ENCODE measurements around the gene ZBTB5.

The ZBTB5 gene

GRCh38 chr9:37501957-37502596 lies 36.8 kb upstream of the ZBTB5 start:
- Histone ChIP-seq H3K27me3 (no peaks in the 10 kb centered on the region), H3K4me3 (ENCODE audit: low read depth, low read length) (no peak overlapping the region), H3K36me3 (peaks cover 76% of the 10 kb centered on the region), H3K4me1 (no peaks in the 10 kb centered on the region), H3K9me3 (no peaks in the 10 kb centered on the region)
- TF ChIP-seq, protein P1, sequence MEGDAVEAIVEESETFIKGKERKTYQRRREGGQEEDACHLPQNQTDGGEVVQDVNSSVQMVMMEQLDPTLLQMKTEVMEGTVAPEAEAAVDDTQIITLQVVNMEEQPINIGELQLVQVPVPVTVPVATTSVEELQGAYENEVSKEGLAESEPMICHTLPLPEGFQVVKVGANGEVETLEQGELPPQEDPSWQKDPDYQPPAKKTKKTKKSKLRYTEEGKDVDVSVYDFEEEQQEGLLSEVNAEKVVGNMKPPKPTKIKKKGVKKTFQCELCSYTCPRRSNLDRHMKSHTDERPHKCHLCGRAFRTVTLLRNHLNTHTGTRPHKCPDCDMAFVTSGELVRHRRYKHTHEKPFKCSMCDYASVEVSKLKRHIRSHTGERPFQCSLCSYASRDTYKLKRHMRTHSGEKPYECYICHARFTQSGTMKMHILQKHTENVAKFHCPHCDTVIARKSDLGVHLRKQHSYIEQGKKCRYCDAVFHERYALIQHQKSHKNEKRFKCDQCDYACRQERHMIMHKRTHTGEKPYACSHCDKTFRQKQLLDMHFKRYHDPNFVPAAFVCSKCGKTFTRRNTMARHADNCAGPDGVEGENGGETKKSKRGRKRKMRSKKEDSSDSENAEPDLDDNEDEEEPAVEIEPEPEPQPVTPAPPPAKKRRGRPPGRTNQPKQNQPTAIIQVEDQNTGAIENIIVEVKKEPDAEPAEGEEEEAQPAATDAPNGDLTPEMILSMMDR (IDR thresholded peaks at IDR 0.05; ENCODE audit: low read depth, low read length) = no peak
- no peak for DNase-seq

- TF ChIP-seq, protein P1 (IDR thresholded peaks at IDR 0.05; ENCODE audit: low read depth, low read length) = no peak
- peaks cover 80% of the 10 kb centered on the region for H3K36me3 ChIP-seq
- no peak overlapping the region for H3K4me3 ChIP-seq (ENCODE audit: low read depth, low read length)
- no peak for DNase-seq
- H3K9me3 ChIP-seq = no peaks in the 10 kb centered on the region
- H3K27me3 ChIP-seq = no peaks in the 10 kb centered on the region
- no peaks in the 10 kb centered on the region for H3K4me1 ChIP-seq
These were observed 34.0 kb upstream of the ZBTB5 start for GRCh38 chr9:37499297-37499696.

DNA sequence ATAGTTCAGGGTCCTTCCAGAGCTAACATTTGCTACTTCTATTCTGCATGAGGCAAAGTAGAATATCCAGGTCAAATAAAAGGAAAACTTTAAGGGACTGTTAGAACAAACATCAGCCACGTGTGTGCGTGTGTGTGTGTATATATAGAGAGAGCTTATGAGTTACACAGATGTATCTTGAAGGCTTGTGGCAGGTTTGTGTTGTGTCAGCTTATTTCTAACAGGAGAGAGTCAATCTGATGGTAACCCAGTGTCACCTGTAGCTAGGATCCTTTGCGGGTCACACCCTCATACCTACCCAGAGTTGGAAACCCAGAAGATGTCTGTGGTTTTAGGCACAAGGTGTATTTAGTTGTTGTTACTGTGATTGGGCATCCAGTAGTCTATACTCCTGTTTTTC lies 33.2 kb upstream of the ZBTB5 start:
- H3K36me3 ChIP-seq = peaks cover 84% of the 10 kb centered on the region
- no peaks in the 10 kb centered on the region for H3K9me3 ChIP-seq
- no peak overlapping the region for H3K4me3 ChIP-seq (ENCODE audit: low read depth, low read length)
- no peaks in the 10 kb centered on the region for H3K27me3 ChIP-seq
- no peaks in the 10 kb centered on the region for H3K4me1 ChIP-seq
- no peak for DNase-seq
- TF ChIP-seq, protein P1 (IDR thresholded peaks at IDR 0.05; ENCODE audit: low read depth, low read length) = no peak

- DNase-seq = no peak
- H3K36me3 ChIP-seq = peaks cover 83% of the 10 kb centered on the region
- TF ChIP-seq, protein P1 (IDR thresholded peaks at IDR 0.05; ENCODE audit: low read depth, low read length) = no peak
- no peaks in the 10 kb centered on the region for H3K4me1 ChIP-seq
- no peaks in the 10 kb centered on the region for H3K9me3 ChIP-seq
- H3K27me3 ChIP-seq = no peaks in the 10 kb centered on the region
- H3K4me3 ChIP-seq (ENCODE audit: low read depth, low read length) = no peak overlapping the region
These were observed 32.1 kb upstream of the ZBTB5 start for GRCh38 chr9:37497320-37497719.

DNA sequence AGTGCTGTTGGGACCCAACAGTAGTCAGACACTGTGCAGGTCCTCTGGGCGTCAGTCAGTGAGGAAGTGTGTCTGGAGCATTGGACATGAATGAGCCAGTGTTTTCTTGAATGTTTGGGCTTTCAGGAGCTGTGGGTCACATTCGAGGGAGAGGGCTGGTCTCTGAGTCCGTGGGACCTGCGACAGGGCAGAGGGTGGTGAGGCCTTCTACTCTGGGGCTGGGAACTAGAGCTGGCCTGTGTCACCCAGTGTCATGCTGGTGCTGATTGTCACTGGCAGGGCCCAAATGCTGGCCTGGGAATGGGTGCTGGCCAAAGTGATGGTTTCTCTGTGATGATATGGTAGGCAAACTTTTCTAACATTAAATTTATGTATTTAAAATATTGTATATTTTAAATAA lies 30.8 kb upstream of the ZBTB5 start:
- no peak for DNase-seq
- H3K9me3 ChIP-seq = no peaks in the 10 kb centered on the region
- H3K4me3 ChIP-seq (ENCODE audit: low read depth, low read length) = no peak overlapping the region
- TF ChIP-seq, protein P1 (IDR thresholded peaks at IDR 0.05; ENCODE audit: low read depth, low read length) = no peak
- H3K36me3 ChIP-seq = peaks cover 80% of the 10 kb centered on the region
- H3K27me3 ChIP-seq = no peaks in the 10 kb centered on the region
- H3K4me1 ChIP-seq = no peaks in the 10 kb centered on the region

DNA sequence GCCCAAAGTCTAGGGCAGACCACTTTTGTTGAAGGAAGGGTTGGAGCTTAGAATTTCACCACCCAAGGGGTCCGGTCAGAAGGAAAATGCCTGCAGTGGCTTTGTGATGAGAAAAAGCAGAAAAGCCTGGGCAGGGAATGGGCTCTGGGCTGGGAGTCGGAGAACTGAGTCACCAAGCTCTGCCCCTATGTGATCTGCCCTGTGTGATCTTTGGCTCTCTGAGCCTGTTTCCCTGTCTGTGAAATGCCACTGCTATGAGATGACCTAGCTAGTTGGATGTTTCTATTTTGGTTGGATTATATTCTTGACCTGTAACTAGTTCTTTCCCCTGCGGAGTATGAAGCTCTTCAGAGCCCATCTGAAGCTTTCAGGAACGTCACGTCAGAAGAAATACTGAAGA lies 30.3 kb upstream of the ZBTB5 start:
- Histone ChIP-seq H3K4me3 (ENCODE audit: low read depth, low read length) (no peak overlapping the region), H3K9me3 (no peaks in the 10 kb centered on the region), H3K27me3 (no peaks in the 10 kb centered on the region), H3K4me1 (no peaks in the 10 kb centered on the region), H3K36me3 (peaks cover 80% of the 10 kb centered on the region)
- TF ChIP-seq, protein P1 (IDR thresholded peaks at IDR 0.05; ENCODE audit: low read depth, low read length) = no peak
- no peak for DNase-seq
